HCT116 (cell line): ENCODE measurements around the gene SEPTIN3. TPM values are rescaled to one million over a fixed set of nuclear protein-coding genes. Genes with fewer than 3 reads are reported as not detected.
A peak's percentile ranks its signal among the peaks of the same experiment; 100 is the strongest.

ENCODE experiments used
- ATAC-seq: fragments of 200-7000 bp; cut with Tn5 transposase; 2 replicates; pipeline ENCODE4 v1.9.1; 2020; ENCODE audit warnings: mild to moderate bottlenecking, moderate library complexity
- BruUV-seq: library from RNA; stranded (reverse); fragments of 400-500 nt; replicated peaks from 2 replicates; lab custom pipeline; 2021; lab: Mats Ljungman, UMichigan
- CTCF ChIA-PET: fragments of 300-600 bp; sonication (Branson Sonifier 250); formaldehyde crosslinking; loops from one replicate; lab custom pipeline; 2021; ENCODE audit warnings: antibody characterized with exemption; lab: Charles Lee
- POLR2A ChIA-PET: fragments of 300-600, 350-600 bp; sonication (Branson Sonifier 250); formaldehyde crosslinking; loops from one replicate; lab custom pipeline; 2021; ENCODE audit warnings: antibody characterized with exemption; lab: Charles Lee
- RAD21 ChIA-PET, 2 experiments: fragments of 300-600 bp; sonication (Branson Sonifier 250); formaldehyde crosslinking; loops; one replicate each; lab custom pipeline; 2023; ENCODE audit warnings: low total read pairs in 2 of 2; ENCODE audit not compliant: uncharacterized antibody in 2 of 2, unreplicated experiment in 2 of 2, low non-redundant PET in 1 of 2; lab: Charles Lee
- DNase-seq: peaks from one replicate; pipeline ENCODE4 v3.0.0-alpha.2; 2010; ENCODE audit warnings: low read depth, low spot score
- H2AFZ ChIP-seq: fragments of 200-600 bp; shearing (Covaris generic), sonication (generic); 2 replicates; pipeline ENCODE4 v1.6.1; 2017; ENCODE audit warnings: low read depth, mixed run types, mixed read lengths, antibody characterized with exemption, low read length; ENCODE audit not compliant: poor library complexity, severe bottlenecking
- H3K27ac ChIP-seq: 2 replicates; pipeline ENCODE4 v1.5.1; 2012; ENCODE audit warnings: low read depth, low read length
- H3K27me3 ChIP-seq: fragments of 200-600 bp; sonication (generic); 2 replicates; pipeline ENCODE4 v1.6.1; 2016; ENCODE audit warnings: mixed run types, low read length, mixed read lengths; ENCODE audit not compliant: insufficient read depth
- H3K36me3 ChIP-seq, 2 experiments: fragments of 200-500 bp in 1 of 2; fragments of 200-600 bp in 1 of 2; sonication (Bioruptor generic) in 1 of 2; sonication (generic) in 1 of 2; 2 replicates each; pipeline versions ENCODE4 v1.5.1 to v1.6.1; 2014 to 2016; ENCODE audit warnings: low read length in 2 of 2, inconsistent platforms in 1 of 2, mixed read lengths in 1 of 2, mixed run types in 1 of 2; ENCODE audit not compliant: insufficient read depth in 2 of 2, control insufficient read depth in 1 of 2
- H3K4me1 ChIP-seq, 2 experiments: fragments of 200-600 bp in 1 of 2; sonication (generic) in 1 of 2; 2 replicates each; pipeline versions ENCODE4 v1.5.1 to v1.6.1; 2012 to 2017; ENCODE audit warnings: low read length in 2 of 2, inconsistent platforms in 1 of 2, mild to moderate bottlenecking in 1 of 2, mixed read lengths in 1 of 2, mixed run types in 1 of 2, moderate library complexity in 1 of 2; ENCODE audit not compliant: insufficient read depth in 2 of 2, control insufficient read depth in 1 of 2
- H3K4me2 ChIP-seq: fragments of 200-600 bp; sonication (generic); 2 replicates; pipeline ENCODE4 v1.6.1; 2017; ENCODE audit warnings: mixed run types, low read length, mixed read lengths
- H3K4me3 ChIP-seq, 2 experiments: fragments of 200-600 bp in 1 of 2; sonication (generic) in 1 of 2; replicated peaks in 1 of 2; 2 replicates each; pipeline ENCODE4 v1.5.1; 2011 to 2016; ENCODE audit warnings: low read length in 2 of 2, control low read depth in 1 of 2, low read depth in 1 of 2, mild to moderate bottlenecking in 1 of 2, mixed read lengths in 1 of 2, mixed run types in 1 of 2
- H3K79me2 ChIP-seq: fragments of 200-600 bp; sonication (generic); 2 replicates; pipeline ENCODE4 v1.6.1; 2017; ENCODE audit warnings: mild to moderate bottlenecking, mixed run types, low read length, moderate library complexity, mixed read lengths; ENCODE audit not compliant: insufficient read depth
- H3K9ac ChIP-seq: fragments of 200-600 bp; sonication (generic); 2 replicates; pipeline ENCODE4 v1.6.1; 2016; ENCODE audit warnings: low read length, mixed read lengths
- H3K9me2 ChIP-seq: fragments of 200-600 bp; sonication (generic), shearing (Covaris generic); 2 replicates; pipeline ENCODE4 v1.6.1; 2017; ENCODE audit warnings: mixed run types, mild to moderate bottlenecking, moderate library complexity; ENCODE audit not compliant: insufficient read depth
- H3K9me3 ChIP-seq, 2 experiments: fragments of 200-500 bp in 1 of 2; fragments of 200-600 bp in 1 of 2; sonication (Bioruptor generic) in 1 of 2; sonication (generic) in 1 of 2; 2 replicates each; pipeline ENCODE4 v1.6.1; 2014 to 2017; ENCODE audit warnings: low read length in 2 of 2, mixed read lengths in 2 of 2, inconsistent platforms in 1 of 2, low read depth in 1 of 2, mild to moderate bottlenecking in 1 of 2, mixed run types in 1 of 2, moderate library complexity in 1 of 2; ENCODE audit not compliant: control insufficient read depth in 1 of 2, insufficient read depth in 1 of 2
- H4K20me1 ChIP-seq: fragments of 200-600 bp; sonication (generic), shearing (Covaris generic); 2 replicates; pipeline ENCODE4 v1.6.1; 2017; ENCODE audit warnings: mixed run types, mild to moderate bottlenecking, moderate library complexity; ENCODE audit not compliant: insufficient read depth
- CBX3 ChIP-seq: IDR thresholded peaks from 2 replicates; pipeline ENCODE4 v1.6.1; 2012; ENCODE audit warnings: low read depth
- CEBPB ChIP-seq: IDR thresholded peaks from 2 replicates; pipeline ENCODE4 v1.6.1; 2012; ENCODE audit warnings: low read depth
- EGR1 ChIP-seq: IDR thresholded peaks from 2 replicates; pipeline ENCODE4 v1.6.1; 2012; ENCODE audit warnings: low read depth
- ELF1 ChIP-seq: IDR thresholded peaks from 2 replicates; pipeline ENCODE4 v1.6.1; 2012; ENCODE audit warnings: low read depth, borderline replicate concordance
- EZH2phosphoT487 ChIP-seq: fragments of 200-600 bp; IDR thresholded peaks from 2 replicates; pipeline ENCODE4 v1.6.1; 2018; ENCODE audit warnings: antibody characterized with exemption, borderline replicate concordance
- FOSL1 ChIP-seq: IDR thresholded peaks from 2 replicates; pipeline ENCODE4 v1.6.1; 2012; ENCODE audit warnings: low read depth
- JUND ChIP-seq: IDR thresholded peaks from 2 replicates; pipeline ENCODE4 v1.6.1; 2012
- POLR2A ChIP-seq: IDR thresholded peaks from 2 replicates; pipeline ENCODE4 v1.7.0; 2011; ENCODE audit warnings: borderline replicate concordance; ENCODE audit not compliant: insufficient read depth, insufficient read length; ENCODE audit errors: extremely low read depth
- POLR2AphosphoS5 ChIP-seq: IDR thresholded peaks from 2 replicates; pipeline ENCODE4 v1.6.1; 2011; ENCODE audit warnings: mild to moderate bottlenecking, low read depth, low read length, moderate library complexity
- RAD21 ChIP-seq: IDR thresholded peaks from 2 replicates; pipeline ENCODE4 v1.6.1; 2012; ENCODE audit warnings: low read depth, mild to moderate bottlenecking
- SP1 ChIP-seq: IDR thresholded peaks from 2 replicates; pipeline ENCODE4 v1.6.1; 2012; ENCODE audit warnings: low read depth
- SRF ChIP-seq: IDR thresholded peaks from 2 replicates; pipeline ENCODE4 v1.6.1; 2012; ENCODE audit warnings: low read depth
- TCF7L2 ChIP-seq: IDR thresholded peaks from 2 replicates; pipeline ENCODE4 v1.7.0; 2011; ENCODE audit warnings: borderline replicate concordance, inconsistent platforms; ENCODE audit not compliant: insufficient read depth, insufficient read length; ENCODE audit errors: extremely low read depth
- YY1 ChIP-seq: IDR thresholded peaks from 2 replicates; pipeline ENCODE4 v1.6.1; 2011; ENCODE audit warnings: low read length, low read depth, moderate library complexity, mild to moderate bottlenecking; ENCODE audit not compliant: insufficient replicate concordance; ENCODE audit errors: extremely low read depth
- ZFX ChIP-seq: fragments of 450-650 bp; IDR thresholded peaks from 2 replicates; pipeline ENCODE4 v1.6.1; 2017
- ZNF274 ChIP-seq: fragments of 200-500 bp; sonication (Bioruptor generic); IDR thresholded peaks from 2 replicates; pipeline ENCODE4 v1.6.1; 2014; ENCODE audit warnings: mild to moderate bottlenecking, low read depth, low read length, inconsistent platforms
- intact Hi-C: fragments of 100-400 bp; cut with micrococcal nuclease; formaldehyde crosslinking; loops from 2 replicates; pipeline ENCODE4 v1.10.0; 2022
- total RNA-seq: library from RNA; stranded (reverse); gene quantifications from one replicate; pipeline ENCODE4 v1.2.1, GENCODE V29; 2021; ENCODE audit not compliant: unreplicated experiment
- TF ChIP-seq, protein P1 (sequence below): IDR thresholded peaks from 2 replicates; pipeline ENCODE4 v1.6.1; 2012
- TF ChIP-seq, protein P2 (sequence below): IDR thresholded peaks from 2 replicates; pipeline ENCODE4 v1.6.1; 2012; ENCODE audit warnings: low read depth
- TF ChIP-seq, protein P3 (sequence below): IDR thresholded peaks from 2 replicates; pipeline ENCODE4 v1.6.1; 2012
- TF ChIP-seq, protein P4 (sequence below), 3 experiments: fragments of 200-600 bp in 1 of 3; sonication (generic) in 1 of 3; IDR thresholded peaks in 2 of 3; conservative IDR thresholded peaks in 1 of 3; 2 replicates each; pipeline ENCODE4 v1.5.1; 2012 to 2017; ENCODE audit warnings: low read depth in 2 of 3, low read length in 2 of 3, antibody characterized with exemption in 1 of 3, borderline replicate concordance in 1 of 3, control low read depth in 1 of 3, mild to moderate bottlenecking in 1 of 3, mixed read lengths in 1 of 3, mixed run types in 1 of 3, moderate library complexity in 1 of 3; ENCODE audit not compliant: insufficient read depth in 1 of 3

The SEPTIN3 gene
- total RNA-seq, 1 experiment from 2014 or later = 9.3 TPM

DNA sequence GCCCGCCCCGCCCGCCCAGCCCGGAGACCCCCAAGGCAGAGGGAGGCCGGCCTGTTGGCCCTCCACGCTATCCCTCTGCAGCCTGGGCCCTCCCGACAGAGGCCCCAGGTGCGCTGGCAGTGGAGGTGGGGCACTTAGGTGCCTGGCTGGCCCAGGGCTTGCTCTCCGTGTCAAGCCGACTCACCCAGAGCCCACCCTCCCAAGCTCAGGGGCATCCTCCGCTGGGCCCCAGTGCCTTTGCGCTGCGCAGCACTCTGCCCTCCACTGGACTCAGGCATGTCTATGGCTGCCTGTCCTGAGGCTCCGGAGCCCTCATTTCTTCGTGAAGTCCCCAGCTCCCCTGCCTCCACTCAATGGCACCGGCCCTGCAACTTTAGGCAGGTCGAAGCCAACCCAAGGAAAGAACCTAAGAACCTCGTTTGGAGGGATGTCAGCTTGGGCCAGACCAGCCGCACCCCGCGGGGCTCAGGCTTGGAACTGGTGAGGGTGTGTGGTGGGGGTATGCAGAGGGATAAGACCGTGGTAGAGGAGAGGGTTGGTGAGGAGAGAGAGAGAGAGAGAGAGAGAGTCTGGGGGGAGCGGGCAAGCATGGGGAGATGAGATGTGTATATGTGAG is 11.2 kb upstream of the SEPTIN3 start:
- BruUV-seq = no TSS peak
- Histone ChIP-seq H3K79me2 (no peaks in the 10 kb centered on the region), H3K36me3 (no peaks in the 10 kb centered on the region), H4K20me1 (no peaks in the 10 kb centered on the region)
- TF ChIP-seq CEBPB (no peak), ZNF274 (no peak), ELF1 (no peak), EZH2phosphoT487 (no peak), SRF (no peak), ZFX (no peak; the same call in 1 of the 2 replicates), RAD21 (no peak), POLR2AphosphoS5 (no peak), POLR2A (no peak), EGR1 (no peak), JUND (no peak), YY1 (no peak), SP1 (no peak), TCF7L2 (no peak), FOSL1 (no peak), CBX3 (no peak)
- TF ChIP-seq, protein P1, sequence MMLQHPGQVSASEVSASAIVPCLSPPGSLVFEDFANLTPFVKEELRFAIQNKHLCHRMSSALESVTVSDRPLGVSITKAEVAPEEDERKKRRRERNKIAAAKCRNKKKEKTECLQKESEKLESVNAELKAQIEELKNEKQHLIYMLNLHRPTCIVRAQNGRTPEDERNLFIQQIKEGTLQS = no peak
- TF ChIP-seq, protein P2, sequence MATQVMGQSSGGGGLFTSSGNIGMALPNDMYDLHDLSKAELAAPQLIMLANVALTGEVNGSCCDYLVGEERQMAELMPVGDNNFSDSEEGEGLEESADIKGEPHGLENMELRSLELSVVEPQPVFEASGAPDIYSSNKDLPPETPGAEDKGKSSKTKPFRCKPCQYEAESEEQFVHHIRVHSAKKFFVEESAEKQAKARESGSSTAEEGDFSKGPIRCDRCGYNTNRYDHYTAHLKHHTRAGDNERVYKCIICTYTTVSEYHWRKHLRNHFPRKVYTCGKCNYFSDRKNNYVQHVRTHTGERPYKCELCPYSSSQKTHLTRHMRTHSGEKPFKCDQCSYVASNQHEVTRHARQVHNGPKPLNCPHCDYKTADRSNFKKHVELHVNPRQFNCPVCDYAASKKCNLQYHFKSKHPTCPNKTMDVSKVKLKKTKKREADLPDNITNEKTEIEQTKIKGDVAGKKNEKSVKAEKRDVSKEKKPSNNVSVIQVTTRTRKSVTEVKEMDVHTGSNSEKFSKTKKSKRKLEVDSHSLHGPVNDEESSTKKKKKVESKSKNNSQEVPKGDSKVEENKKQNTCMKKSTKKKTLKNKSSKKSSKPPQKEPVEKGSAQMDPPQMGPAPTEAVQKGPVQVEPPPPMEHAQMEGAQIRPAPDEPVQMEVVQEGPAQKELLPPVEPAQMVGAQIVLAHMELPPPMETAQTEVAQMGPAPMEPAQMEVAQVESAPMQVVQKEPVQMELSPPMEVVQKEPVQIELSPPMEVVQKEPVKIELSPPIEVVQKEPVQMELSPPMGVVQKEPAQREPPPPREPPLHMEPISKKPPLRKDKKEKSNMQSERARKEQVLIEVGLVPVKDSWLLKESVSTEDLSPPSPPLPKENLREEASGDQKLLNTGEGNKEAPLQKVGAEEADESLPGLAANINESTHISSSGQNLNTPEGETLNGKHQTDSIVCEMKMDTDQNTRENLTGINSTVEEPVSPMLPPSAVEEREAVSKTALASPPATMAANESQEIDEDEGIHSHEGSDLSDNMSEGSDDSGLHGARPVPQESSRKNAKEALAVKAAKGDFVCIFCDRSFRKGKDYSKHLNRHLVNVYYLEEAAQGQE = no peak
- TF ChIP-seq, protein P3, sequence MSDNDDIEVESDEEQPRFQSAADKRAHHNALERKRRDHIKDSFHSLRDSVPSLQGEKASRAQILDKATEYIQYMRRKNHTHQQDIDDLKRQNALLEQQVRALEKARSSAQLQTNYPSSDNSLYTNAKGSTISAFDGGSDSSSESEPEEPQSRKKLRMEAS = no peak
- TF ChIP-seq, protein P4, sequence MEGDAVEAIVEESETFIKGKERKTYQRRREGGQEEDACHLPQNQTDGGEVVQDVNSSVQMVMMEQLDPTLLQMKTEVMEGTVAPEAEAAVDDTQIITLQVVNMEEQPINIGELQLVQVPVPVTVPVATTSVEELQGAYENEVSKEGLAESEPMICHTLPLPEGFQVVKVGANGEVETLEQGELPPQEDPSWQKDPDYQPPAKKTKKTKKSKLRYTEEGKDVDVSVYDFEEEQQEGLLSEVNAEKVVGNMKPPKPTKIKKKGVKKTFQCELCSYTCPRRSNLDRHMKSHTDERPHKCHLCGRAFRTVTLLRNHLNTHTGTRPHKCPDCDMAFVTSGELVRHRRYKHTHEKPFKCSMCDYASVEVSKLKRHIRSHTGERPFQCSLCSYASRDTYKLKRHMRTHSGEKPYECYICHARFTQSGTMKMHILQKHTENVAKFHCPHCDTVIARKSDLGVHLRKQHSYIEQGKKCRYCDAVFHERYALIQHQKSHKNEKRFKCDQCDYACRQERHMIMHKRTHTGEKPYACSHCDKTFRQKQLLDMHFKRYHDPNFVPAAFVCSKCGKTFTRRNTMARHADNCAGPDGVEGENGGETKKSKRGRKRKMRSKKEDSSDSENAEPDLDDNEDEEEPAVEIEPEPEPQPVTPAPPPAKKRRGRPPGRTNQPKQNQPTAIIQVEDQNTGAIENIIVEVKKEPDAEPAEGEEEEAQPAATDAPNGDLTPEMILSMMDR (IDR thresholded peaks at IDR 0.05 in 2 of 3, conservative IDR thresholded peaks at IDR 0.05 in 1 of 3; ENCODE audit: borderline replicate concordance in 1 of 3, insufficient read depth in 1 of 3, low read depth in 2 of 3, low read length in 2 of 3) = no peak
- TF ChIP-seq, all 23 proteins: peak for 0
- intact Hi-C loops = no loop called here
- Histone ChIP-seq H3K27me3 (no peaks in the 10 kb centered on the region), H3K9me2 (no peaks in the 10 kb centered on the region), H3K4me2 (peak overlapping the region; percentile 43), H2AFZ (no peak overlapping the region), H3K4me3 (0 out of 4 replicates have a peak overlapping the region, but pooled peaks of 1 of the 2 experiments have one; percentile 3), H3K4me1 (peaks cover 0 to 4% of the 10 kb centered on the region in 2 experiments; a peak in 1 of 4 replicates), H3K9me3 (no peaks in the 10 kb centered on the region), H3K27ac (no peak overlapping the region), H3K9ac (no peak overlapping the region)
- ChIA-PET CTCF (interaction anchor here (0.6 to 1.5 kb wide), 3 partner anchors 59 to 486 kb away, joined by 3 read pairs; no protein-coding TSS in a partner anchor), POLR2A (no interaction called here), RAD21 (no interaction called here)
- ATAC-seq (peak; percentile 63), DNase-seq (no peak)
